NCI-H2081 (cell line): Measurements from ENCODE around the gene LENG1.
A peak's percentile ranks its signal among the peaks of the same experiment; 100 is the strongest.

Experiments
- DNase-seq, 2 experiments: peaks; one replicate each; lab custom pipeline; 2025; lab: John Stamatoyannopoulos, UW

Gene LENG1

DNA sequence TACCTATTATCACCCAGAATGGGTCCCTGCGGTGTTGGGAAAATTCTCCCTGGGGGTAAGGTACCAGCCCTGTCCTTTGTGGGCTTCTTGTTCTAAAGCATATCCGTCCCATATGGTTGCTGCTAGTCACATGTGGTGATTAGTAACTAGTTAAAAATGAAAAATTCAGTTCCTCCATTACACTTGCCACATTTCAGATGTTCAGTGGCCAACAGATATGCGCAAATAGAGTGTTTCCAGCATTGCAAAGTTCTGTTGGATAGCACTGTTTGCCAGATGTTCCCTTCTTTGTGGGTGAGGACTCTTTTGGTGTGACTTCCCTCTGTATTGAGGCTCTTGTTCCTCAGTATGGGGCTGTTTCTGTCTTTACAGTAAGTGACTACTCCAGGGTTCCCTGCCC lies 18.2 kb downstream of the LENG1 start:
- no peak for DNase-seq

DNA sequence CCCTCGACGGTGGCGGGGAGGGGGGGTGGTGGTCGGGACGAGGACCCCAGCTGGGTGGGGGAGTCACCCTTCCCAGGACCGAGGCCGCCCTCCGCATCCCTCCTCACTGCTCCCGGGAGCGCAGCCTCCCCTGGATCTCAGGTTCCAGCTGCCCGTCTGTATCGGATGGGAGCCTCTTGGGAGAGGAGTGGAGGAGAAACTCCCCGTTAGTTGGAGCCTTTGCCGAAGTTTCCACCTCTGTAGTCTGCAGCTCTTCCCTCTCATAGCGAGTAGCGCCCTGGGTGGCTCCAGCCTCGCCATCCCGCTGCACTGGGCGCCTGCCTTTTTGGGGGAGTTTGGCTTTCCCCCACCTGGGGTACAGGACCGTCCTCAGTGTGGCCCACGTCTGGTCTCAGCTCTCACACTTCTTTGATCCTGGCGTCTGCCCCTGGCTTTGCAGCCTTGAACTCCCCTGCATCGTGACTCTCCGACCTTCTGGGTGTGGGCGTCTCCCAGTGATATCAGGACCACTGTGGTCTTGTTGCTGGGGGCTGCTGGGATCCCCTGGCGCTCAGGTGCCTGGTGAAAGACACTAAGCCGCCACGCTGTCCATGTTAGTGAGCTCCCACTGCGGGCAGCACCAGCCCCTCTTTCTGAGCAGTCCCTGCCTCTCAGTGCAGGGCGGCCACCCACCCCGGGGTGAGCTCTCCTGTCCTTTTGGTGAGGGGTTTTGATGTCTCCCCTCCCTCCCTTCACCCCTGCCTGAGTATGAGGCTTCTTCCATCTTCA lies 20.8 kb downstream of the LENG1 start:
- DNase-seq = no peak

DNA sequence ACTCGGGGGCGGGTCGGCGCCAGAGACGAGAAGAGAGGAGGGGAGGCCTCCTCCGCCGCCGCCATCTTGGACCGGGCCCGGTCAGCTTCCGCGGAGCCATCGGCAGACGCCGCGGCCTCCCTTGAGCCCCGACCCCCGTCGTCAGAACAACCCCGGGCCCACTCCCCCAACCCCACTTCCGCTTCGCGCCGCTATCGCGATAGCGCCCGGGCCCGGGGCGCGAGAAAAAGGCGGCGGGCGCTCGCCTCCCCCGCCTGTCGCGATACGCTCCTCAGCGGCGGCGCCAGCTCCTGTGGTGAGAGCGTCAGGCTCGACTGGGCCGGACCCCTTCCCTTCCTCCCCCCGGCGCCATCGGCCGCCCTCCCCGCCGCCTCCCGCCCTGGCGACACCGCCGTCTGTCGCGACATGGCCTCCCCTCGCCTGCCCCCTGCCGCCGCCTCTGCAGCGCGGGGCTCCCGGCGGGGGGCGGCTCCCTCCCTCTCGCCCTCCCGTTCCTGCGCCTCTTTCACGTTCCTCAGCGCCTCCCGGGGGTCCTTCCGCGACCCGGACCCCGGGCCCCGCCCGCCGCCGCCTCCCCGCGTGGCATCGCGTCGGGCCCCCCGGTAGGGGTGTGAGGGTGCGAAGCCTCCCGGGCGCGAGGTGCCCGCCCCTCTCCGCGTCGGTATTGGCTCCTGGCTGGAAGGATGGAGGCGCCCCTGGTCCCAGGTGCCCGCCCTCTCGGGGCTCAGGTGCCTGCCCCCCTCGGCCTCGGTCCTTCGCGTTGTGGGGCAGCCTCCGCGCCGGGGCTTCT lies 21.6 kb downstream of the LENG1 start, which contains the start of gene CNOT3:
TSS of gene CNOT3 (plus strand) at position 64 of the 790 bp plus-strand sequence. CDS start 5,217 bp downstream, outside the sequence.
- peak; percentile 8 to 18 for DNase-seq

DNA sequence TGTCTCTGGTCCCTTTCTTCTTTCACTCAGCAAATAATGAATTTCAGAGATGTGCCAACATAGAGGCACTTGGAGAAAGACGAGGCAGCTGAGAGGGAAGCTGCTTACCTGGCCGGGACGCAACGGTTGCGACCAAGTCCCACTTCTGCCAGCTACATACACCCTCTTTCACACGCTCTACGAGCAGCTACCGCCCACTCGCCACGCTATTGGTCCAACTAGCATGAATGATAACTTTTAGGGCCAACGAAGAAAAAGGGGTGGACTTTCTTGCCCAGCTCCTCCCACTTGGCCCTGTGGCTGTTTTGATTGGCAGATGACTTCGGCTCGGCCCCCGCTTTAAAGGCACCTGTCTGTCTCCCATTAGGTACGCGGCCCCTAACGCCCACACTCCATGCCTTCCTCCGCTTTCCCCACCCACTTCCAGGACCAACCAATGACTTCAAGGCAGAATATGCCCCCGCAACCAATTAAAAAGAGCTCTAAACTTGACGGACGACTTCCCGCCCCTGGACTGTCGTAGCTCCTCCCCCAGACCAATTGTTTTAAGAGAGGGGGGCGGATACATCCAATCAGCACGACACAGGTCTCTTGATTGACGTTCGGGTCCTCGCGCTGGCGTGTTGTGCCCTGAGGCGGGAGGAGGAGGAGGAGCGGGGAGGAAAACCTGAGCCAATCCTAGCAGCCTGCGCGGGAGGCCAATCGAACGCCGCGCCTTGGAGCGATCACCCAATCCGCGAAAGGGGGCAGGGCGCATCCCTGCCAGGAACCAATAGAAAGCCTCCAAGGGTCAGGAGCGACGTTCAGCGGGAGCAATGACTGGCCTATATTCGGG lies 22.4 kb downstream of the LENG1 start:
- DNase-seq = peak; percentile 100

DNA sequence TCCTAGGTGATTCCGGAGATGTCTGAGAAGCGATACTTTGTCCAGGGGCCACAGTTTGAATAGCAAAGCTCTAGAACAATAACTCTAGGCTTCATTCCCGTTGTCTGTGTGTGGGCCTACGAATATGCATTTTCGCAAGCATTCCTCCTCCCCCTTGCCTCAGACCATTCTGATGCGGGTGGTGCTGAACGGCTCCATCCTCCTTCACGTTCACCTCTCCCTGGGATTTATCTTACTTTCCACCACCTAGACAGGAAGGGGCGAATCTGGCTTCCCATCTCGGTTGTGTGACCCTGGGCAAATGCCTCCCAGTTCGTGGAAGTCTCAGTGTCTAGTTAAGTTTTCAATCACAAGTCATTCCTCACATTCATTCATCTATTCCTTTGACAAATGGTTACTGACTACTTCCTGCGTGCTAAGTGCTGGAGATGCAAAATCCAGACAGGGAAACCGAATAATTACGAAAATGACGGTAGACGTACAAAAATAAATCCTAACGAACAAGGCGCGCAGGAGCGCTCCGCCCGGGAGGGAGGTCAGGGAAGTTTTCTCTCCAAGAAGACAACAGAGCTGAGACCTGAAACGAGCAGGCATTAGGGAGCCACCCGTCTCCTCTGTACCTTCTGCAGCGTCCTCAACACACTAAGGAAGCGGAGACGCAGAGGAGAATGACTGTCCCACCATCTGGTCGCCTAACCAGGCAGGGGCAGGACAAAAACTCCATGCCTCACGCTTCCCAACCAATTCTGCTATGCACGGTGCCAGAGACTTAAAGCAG lies 23.2 kb downstream of the LENG1 start:
- DNase-seq = peak in 1 of 2 experiments; percentile 13

DNA sequence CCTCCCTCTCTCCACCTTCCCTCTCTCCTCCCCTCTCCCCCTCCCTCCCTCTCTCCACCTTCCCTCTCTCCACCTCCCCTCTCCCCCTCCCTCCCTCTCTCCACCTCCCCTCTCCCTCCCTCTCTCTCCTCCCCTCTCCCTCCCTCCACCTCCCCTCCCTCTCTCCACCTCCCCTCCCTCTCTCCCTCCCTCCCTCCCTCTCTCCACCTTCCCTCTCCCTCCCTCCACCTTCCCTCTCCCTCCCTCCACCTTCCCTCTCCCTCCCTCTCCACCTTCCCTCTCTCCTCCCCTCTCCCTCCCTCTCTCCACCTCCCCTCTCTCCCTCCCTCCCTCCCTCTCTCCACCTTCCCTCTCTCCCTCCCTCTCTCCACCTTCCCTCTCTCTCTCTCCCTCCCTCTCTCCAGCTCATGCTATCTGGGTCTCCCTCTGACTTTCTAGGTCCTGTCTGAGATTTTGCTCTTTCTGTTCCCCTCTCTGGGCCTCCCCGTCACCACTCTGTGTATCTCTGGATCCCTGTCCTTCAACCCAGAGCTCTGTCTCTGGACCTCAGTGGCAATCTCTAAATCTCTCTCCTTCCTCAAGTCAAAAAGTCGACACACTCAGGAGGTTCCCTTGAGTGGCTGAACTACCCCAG lies 25.4 kb downstream of the LENG1 start:
- DNase-seq = no peak

DNA sequence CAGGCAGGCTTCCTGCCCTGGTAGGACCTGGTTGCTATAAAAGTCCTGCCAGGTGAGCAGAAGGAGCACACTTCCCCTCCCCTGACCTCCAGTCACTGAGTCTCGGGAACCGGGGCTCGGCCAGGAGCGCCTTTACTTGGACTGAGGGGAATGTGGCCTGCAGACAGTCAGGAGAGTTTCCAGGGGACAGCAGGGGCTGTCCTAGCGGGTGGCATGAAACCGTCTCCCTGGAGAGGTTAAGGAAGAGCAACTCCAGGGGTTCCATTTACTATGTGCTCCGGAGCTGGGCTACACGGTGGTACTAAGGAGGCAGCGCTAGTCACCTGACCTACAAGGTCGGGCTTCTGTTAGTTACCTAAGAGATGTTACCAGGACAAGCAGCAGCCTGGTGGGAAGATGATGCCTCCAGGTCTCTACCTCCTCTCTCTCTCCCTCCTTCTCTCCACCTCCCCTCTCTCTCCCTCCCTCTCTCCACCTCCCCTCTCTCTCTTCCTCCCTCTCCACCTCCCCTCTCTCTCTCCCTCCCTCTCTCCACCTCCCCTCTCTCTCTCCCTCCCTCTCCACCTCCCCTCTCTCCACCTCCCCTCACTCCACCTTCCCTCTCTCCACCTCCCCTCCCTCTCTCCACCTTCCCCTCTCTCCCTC lies 26.1 kb downstream of the LENG1 start:
- peak; percentile 54 to 74 for DNase-seq

DNA sequence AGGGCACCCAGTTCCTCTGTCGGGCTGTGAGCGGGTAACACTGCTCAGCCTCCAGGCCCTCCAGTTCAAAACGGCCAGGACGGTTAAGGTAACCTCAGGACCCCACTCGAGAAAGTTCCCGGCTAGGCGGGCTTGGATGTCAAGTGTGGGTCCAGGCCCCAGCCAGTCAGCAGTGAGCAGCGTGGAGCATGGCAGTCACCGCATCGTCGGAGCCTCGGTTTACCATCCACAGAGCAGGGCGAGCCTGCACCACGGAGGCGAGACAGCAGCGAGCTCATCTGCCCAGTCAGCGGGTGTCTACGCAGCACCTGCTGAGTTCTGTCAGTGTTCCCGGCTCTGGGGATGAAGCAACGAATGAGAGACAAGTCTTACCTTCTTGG lies 29.9 kb downstream of the LENG1 start:
- DNase-seq = no peak

DNA sequence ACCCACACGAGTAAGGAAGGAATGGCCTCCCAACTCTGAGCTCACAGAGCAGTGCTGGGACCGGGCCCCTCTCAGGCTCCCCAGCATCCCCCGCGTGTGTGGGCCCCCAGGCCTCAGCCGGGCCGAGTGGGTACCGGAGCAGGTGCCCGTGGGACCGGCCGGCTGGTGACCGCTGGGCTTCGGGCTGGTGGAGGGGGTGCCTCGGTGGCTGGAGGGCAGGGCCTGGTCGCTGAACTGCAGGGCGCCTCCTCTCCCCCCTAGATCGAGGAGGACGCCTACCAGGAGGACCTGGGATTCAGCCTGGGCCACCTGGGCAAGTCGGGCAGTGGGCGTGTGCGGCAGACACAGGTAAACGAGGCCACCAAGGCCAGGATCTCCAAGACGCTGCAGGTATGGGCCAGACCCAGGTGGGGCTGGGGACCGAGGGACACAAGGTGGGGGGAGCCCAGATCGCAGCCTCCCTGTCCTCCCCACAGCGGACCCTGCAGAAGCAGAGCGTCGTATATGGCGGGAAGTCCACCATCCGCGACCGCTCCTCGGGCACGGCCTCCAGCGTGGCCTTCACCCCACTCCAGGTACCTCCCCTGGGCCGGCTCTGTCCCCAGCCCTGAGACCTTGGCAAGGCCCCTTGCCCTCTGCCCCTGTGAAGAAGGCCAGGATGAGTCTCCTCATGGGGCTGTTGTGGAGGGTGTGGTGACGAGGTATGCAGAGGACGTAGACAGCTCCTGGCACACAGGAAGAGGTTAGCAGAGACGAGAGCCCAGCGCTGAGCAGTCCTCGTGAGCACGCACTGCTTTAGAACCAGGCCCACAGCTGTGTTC lies 30.5 kb downstream of the LENG1 start:
- no peak for DNase-seq

DNA sequence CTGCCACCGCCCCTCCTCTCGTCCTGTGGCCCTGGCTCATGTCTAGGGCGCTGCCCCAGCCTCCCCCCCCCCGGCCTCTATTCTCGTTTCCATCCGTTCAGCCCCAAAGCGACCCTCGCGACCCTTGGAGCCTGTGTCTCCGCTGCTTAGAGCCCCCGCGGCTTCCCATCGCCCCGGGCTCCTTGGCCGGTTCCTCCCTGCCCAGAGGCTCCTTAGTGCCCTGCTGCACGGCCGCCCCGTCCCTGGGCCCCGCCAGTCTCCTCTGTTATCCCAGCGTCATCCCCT lies 31.1 kb downstream of the LENG1 start:
- no peak for DNase-seq

DNA sequence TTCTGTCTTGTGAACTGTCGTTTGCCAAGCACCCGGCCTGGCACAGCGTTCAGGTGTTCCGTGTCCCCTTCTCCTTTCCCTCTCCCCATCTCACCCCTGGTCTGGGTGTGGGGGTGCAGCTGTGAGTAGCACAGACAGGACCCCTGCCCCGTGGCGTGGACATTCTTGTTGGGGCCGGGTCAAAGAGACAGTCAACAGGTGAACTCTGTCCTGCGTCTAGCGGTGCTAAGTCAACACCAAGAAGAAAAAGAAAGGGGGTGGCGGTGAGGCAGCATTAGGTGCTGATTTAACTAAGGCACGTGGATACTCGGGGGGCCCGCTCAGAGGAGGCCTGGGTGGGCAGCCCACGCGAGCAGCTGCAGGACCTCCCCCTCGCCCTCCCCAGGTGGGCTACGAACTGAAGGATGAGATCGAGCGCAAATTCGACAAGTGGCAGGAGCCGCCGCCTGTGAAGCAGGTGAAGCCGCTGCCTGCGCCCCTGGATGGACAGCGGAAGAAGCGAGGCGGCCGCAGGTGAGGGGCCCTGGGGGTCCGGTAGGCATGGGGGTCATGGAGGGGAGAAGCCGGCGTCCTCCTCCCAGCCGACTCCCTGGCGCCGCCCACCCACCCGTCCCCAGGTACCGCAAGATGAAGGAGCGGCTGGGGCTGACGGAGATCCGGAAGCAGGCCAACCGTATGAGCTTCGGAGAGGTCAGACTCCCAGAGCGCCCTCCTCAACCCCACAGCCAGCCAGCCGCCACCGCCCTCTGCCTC lies 31.7 kb downstream of the LENG1 start:
- DNase-seq = no peak

DNA sequence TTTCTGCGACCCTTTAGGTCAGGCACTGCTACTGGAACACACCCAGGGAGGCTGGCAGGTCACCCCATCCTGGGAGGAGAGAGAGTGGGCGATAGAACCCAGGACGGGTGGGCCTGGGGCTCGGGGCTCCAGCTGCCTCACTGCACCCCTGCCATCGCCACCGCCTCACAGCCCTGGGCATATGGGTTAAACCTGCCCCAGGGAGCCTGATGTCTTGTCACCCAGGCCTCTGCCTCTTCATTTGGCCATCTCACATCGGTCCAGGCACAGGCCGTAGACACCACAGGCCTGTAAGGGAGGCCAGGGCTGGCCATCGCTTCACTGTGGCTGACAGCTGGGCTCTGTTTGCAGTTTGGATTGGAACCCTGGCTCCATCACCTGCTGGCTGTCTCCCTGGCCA lies 33.8 kb downstream of the LENG1 start:
- DNase-seq = no peak

DNA sequence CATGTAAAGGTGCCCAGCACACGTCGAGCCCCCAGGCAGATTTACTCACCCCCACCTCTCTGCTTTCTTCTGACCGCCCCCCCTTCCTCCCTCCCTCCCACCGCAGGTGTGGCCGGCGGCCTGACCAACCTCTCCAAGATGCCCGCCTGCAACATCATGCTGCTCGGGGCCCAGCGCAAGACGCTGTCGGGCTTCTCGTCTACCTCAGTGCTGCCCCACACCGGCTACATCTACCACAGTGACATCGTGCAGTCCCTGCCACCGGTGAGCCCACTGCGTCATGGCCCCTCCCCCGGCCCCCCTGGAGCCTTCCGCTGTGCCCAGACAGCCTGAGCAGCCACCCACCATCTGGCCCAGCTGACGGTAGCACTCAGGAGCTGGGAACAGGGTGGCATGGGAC lies 35.1 kb downstream of the LENG1 start:
- no peak for DNase-seq

DNA sequence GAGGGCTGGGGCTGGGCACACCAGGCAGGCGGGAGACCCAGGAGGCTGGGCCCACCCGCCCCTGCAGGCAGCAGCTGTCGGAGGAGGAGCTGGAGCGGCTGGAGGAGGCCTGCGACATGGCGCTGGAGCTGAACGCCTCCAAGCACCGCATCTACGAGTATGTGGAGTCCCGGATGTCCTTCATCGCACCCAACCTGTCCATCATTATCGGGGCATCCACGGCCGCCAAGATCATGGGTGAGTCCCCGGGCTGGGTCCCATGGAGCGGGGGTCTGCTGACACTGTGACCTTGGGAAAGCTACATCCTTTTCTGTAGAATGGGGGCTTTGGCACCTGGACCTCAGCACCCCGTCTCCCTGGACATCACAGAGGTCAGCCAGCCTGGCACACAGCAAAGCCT lies 35.8 kb downstream of the LENG1 start:
- DNase-seq = no peak

DNA sequence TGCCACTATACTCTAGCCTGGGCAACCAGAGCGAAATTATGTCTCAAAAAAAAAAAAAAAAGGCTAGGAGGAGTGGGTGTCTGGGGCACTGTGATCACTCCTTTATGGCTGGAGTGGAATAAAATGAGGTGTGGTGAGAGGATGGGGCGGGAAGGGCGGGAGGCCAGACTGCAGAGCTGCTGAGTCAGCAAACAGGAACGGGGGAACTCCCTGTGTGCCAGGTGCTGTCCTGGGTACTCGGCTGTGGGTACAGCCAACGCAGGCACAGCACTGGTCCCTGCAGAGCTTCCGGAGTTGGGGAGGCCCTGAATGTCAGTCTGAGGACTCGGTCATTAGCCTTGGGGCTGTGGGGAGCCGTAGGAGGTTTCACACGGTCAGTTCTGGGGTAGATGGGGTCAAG lies 38.3 kb downstream of the LENG1 start:
- no peak for DNase-seq

DNA sequence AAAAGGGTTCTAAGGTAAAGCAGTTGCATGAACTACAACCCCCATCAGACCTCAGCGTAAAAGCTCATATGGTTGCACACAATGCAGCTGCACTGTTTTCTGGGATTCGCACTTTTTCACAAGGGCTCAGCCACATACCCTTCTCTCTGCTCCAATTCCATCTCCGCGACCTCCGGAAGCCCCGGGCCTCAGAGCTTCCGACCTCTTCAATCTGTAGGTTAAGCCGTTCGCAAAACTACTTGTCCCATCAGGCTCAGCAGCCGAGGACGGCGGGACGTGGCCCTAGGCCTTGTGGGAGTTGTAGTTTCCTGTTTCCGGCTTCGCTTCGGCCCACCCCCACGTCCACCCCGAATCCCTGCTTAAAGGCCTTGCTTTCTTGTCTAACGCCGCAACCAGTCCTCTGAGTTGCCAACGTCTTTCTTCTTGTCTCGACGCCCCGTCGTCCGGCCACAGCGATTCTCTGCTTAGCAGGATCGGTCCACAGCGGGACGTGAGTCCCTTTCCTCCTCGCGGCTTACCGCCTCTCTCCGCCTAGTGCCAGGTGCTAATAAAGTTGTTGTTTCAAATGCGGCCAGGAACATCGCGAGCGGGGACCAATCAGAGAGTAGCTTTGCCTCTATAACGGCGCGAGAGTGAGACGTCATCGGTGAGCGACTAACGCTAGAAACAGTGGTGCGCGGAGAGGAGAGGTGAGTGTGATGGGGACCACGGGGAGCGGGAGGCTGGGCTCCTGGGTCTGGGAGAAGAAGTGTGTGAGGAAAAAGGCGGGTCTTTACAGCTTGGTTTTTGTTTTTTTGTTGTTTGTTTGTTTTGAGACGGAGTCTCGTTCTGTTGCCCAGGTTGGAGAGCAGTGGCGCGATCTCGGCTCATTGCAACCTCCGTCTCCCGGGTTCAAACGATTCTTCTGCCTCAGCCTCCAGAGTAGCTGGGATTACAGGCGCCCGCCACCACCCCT lies 44.1 kb downstream of the LENG1 start, which contains the start of the genes PRPF31 and TFPT:
TSS of gene PRPF31 (plus strand) at position 646 of the 955 bp plus-strand sequence. CDS start 2,525 bp downstream, outside the sequence.
TSS of gene TFPT (minus strand) at position 549 of the 955 bp plus-strand sequence. CDS start at position 161, 388 bp downstream.
- DNase-seq = peak; percentile 95 to 98

DNA sequence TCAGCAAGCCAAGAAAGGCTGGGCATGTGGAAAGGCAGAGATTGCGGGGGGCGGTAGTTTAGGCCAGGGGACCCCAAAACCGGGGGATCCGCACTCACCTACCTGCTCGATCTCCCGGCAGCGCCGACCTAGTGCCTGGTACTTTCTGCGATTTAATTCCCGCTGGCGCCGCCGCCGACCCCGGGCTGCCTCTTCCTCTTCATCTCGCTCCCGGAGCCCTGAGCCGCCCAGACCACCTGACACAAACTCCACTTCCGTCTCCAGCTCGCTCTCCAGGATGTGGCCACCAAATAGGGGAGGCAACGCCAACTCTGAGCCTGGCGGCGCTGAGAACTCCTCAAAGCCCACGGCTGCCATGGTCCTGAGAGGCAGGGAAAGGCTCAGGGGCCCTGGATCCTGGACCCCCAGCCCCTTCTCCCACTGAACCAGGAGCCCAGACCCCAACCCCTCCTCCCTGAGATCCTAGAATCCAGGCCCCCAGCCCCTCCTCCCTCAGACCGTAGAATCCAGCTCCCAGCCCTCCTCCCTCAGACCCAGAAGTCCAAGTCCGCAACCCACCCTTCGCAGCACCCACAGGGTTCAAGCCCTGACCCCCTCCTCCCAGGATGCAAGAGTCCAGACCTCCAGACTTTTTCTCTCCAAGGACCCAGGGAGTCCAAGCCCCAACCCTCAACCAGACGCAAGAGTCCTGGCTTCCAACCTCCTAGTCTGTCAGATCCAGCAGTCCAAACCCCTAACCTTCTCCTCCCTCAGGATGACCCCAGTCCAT lies 45.0 kb downstream of the LENG1 start:
- peak; percentile 20 to 36 for DNase-seq
